Fibroblast of skin of scalp (primary cell): ENCODE measurements around the gene CP. TPM values are rescaled to one million over a fixed set of nuclear protein-coding genes. Genes with fewer than 3 reads are reported as not detected.
"Not testable (repeated sequence)": the region's sequence is repeated elsewhere in the genome, so short reads cannot be mapped to it uniquely, and the experiment has no call there.

Experiments used
- DNase-seq: peaks from one replicate; pipeline ENCODE4 v3.0.0-alpha.2; 2013
- polyA plus RNA-seq, 2 experiments: library from polyadenylated mRNA; unstranded; fragments of 120-200 nt; gene quantifications; one replicate each; pipeline ENCODE4 v1.2.1, GENCODE V29; 2013; ENCODE audit not compliant: insufficient read length in 2 of 2

Gene CP
- polyA plus RNA-seq (2013, experiment 1 of 2; ENCODE audit: insufficient read length) = not detected
- 0.42 TPM for polyA plus RNA-seq (2013, experiment 2 of 2; ENCODE audit: insufficient read length)

- DNase-seq = no peak
Measured at GRCh38 chr3:149221783-149222517, at the start of gene CP. Gene CP, minus strand, starts transcription at chr3:149221829. Its CDS starts 37 bp downstream, at chr3:149221792.

DNA sequence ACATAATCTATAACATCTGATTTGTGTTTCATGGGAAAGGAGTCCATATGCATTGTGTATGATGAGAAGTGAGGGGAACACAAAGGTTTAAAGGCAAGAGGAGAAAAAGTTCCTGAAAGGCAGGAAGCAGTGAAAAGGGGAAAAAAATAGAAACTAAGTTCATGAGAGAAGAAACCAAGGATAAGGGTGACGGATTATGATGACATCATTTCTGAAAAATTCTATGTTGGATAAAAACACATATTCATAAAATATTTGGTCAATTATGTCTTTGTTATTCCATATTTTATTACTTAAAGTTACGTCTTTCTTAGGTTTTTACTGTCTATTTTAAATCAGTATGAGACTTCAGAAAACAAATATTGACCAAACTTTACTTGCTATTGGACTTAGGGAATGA, 48.6 kb upstream of the CP start:
- peak; percentile 76 for DNase-seq

DNA sequence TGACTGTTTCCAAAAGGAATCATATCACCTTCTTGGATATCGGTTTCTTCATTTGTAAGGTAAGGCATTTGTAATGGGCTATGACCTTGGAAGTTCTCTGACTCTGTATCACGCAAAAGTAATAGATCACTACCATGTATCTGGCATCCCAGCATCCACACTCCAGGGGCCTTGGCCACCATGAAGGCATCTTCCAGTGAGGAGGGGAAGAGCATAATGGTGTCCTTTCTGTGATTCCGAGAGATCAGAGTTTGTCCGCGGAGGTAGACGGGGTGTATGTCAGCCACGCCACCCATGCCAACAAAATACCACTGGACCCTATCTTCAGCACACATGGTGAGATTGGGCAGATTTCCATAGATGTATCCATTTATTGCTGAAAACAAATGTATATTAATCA, 48.1 kb upstream of the CP start:
- DNase-seq = no peak

DNA sequence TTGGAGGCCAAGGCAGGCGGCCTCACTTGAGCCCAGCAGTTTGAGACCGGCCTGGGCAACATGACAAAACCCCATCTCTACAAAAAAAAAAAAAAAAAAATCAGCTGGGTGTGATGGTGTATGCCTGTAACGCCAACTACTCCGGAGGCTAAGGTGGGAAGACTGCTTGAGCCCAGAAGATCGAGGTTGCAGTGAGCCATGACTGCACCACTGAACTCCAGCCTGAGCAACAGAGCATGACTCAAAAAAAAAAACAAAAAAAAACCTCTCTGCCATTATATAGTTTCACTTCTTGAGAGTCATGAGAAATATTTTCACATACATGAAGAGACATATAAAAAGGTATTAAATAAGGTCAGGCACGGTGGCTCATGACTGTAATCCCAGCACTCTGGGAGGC, 45.9 kb upstream of the CP start:
- no peak for DNase-seq

DNA sequence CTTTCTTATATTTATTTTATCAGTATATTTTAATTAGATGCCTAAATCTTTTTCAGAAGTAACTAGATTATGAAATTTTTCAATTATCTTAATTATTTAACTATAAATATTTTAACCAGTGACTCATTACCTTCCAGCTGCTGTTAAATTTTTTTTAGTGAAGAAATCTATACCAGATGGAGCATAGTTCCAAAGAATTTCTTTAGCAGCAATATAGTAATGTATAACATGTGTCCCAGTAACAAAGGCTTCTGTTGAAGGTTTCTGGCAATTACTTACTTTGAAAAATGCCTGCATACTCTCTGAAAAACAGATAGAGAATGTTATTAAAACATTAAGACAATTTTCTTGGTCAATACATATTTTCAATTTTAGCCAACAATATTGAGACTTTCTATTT, 45.1 kb upstream of the CP start:
- DNase-seq = peak; percentile 74

DNA sequence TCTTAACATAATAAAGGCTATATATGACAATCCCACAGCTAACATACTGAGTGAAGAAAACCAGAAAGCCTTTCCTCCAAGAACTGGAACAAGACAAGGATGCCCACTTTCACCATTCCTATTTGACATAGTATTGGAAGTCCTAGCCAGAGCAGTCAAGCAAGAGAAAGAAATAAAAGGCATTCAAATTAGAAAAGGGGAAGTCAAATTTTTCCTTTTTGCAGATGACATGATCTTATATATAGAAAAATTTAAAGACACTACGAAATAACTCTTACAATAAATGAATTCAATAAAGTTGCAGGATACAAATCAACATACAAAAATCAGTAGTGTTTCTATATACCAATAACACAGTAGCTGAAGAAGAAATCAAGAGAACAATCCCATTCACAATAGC, 42.2 kb upstream of the CP start:
- no peak for DNase-seq

GRCh38 chr3:149258714-149259113, 37.1 kb upstream of the CP start:
- DNase-seq = no peak

DNA sequence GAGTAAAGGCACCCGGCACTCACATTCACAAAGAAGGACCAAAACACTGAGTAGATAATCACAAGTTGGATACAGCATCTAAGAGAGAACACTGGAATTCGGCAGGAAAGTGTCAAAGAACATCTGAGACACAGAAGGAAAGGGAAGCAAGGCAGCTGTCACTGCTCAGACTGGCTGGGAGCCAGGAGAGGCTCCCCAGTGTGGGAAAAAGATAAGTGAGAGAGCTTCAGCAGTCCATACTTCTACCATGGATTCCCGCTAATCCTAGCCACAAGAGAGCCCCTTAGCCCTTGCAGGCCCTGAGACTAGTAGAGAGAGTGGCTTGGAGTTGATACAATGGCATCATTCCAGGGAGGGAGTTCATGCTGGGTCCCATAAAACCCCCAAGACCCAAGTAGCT, 36.7 kb upstream of the CP start:
- DNase-seq = peak; percentile 30

GRCh38 chr3:149252272-149252671, 30.6 kb upstream of the CP start:
- no peak for DNase-seq

- DNase-seq = no peak
Measured at GRCh38 chr3:149251186-149251585, 29.6 kb upstream of the CP start.

GRCh38 chr3:149247929-149248691, 26.5 kb upstream of the CP start:
- DNase-seq = no peak

GRCh38 chr3:149247008-149247710, 25.5 kb upstream of the CP start:
- DNase-seq = peak; percentile 65

DNA sequence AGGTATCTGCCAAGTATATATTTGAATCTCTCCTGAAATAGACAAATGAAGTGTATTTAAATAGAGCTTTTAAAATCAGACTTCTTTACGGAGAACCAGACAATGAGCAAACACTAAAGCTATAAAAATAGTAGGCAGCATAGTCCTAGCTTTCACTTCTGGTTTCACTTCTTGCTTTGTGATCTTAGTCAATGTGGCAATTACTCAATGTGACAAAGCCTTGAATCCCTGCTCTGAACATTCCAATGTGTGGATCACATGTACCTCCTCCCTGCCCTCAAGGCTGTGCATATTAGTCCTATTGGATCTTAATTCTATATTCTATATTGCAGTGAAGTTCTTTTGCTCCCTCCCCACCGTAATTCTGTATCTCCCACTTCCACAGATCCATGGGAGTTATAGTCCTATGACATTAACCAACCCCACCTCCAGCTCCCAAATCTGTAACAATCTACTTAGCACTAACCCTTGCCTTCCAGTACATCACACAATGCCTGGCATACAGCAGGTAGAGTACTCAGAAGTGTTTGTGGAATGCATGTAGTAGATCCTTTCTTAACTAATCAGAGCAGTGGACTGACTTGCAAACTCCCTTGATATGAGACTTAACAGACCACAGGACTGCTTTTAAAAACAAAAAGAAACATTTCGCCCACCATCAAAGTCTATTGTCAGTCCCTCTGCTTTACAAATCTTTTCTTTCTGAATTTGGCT, 24.3 kb upstream of the CP start:
- peak; percentile 79 for DNase-seq

GRCh38 chr3:149243540-149243939, 21.9 kb upstream of the CP start:
- no peak for DNase-seq

GRCh38 chr3:149239357-149239936, 17.8 kb upstream of the CP start:
- no peak for DNase-seq

- DNase-seq = not testable (repeated sequence)
Measured at GRCh38 chr3:149238268-149238667, 16.6 kb upstream of the CP start.

GRCh38 chr3:149235599-149236424, 14.2 kb upstream of the CP start:
- DNase-seq = no peak

DNA sequence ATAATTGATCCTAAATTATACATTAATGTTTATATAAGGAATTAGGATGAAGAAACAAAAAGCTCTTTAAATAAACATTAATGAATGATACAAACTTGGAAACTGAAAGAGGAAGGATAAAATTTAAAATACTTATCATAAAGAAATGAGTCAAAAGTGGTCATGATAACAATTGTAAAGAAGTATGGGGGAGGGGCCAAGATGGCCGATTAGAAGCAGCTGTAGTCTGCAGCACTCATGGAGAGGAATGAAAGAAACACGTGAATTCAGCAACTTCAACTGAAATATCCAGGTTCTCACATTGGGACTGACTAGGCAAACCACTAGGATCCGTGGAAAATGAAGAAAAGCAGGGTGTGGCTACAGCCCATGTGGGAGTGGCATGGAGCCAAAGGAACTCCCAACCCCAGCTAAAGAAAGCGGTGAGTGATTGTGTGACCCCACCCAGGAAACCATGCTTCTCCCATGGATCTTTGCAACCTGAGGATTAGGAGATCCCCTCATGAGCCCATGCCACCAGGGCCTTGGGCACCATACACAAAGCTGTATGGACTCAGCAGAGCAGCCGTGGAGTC, 13.1 kb upstream of the CP start:
- no peak for DNase-seq

DNA sequence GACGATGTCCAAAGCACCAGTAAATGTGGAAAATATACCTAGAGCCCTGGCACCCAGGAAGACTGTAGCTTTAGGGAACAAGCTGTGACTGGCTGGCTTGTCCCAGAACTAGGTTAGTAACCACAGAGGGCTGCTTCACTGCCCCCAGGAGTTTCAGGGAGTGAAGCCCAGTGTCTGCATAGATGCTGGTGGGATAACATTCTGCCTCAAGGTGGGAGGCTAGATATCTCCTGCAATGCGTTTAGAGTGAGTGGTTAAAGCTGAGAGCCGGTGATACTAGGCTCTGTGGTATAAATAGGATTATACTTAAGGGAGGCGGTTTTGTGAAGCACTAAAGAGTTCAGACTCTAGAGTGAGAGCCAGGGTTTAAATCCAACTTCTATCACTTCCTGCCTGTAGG, 11.7 kb upstream of the CP start:
- DNase-seq = no peak

GRCh38 chr3:149231871-149232270, 10.2 kb upstream of the CP start:
- DNase-seq = no peak
